ENCODE results near the gene SYNGR3.

- no peak for TF ChIP-seq POLR2A (IDR thresholded peaks at IDR 0.05; ENCODE audit: low read length)
- no peak for TF ChIP-seq GATA1 (IDR thresholded peaks at IDR 0.05; ENCODE audit: low read depth, low read length)
Measured at GRCh38 chr16:1965396-1966001, 24.3 kb upstream of the SYNGR3 start.

Measured in erythroblast (primary cell).